ENCODE measurements around the gene COX10.

DNA sequence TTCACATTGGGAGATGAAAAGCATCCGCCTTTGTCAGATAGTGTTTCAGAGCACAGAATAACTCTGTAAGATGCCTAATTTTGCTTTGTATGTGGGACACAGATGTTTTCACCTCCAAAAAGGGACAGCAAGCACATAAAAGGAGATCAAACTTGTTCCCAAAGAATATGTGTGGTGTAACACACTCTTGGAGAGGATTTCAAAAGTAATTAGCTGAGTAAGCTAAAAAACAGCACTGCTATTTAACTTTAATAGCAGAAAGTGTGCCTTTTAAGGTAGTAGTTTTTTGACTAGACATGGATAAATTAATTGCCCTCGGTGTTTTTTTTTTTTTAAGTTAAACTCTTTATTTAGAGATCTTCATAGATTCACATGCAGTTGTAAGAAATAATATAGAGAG is 65.2 kb downstream of the COX10 start:
- TF ChIP-seq, protein P1, sequence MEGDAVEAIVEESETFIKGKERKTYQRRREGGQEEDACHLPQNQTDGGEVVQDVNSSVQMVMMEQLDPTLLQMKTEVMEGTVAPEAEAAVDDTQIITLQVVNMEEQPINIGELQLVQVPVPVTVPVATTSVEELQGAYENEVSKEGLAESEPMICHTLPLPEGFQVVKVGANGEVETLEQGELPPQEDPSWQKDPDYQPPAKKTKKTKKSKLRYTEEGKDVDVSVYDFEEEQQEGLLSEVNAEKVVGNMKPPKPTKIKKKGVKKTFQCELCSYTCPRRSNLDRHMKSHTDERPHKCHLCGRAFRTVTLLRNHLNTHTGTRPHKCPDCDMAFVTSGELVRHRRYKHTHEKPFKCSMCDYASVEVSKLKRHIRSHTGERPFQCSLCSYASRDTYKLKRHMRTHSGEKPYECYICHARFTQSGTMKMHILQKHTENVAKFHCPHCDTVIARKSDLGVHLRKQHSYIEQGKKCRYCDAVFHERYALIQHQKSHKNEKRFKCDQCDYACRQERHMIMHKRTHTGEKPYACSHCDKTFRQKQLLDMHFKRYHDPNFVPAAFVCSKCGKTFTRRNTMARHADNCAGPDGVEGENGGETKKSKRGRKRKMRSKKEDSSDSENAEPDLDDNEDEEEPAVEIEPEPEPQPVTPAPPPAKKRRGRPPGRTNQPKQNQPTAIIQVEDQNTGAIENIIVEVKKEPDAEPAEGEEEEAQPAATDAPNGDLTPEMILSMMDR (conservative IDR thresholded peaks at IDR 0.05; ENCODE audit: low read depth, low read length) = no peak
- no peak for TF ChIP-seq EZH2 (IDR thresholded peaks at IDR 0.05; ENCODE audit: borderline replicate concordance, low read depth, low read length, poor library complexity, severe bottlenecking)
